CD4-positive, alpha-beta T cell (primary cell): ENCODE data around the gene MAGOHB. TPM values are rescaled to one million over a fixed set of nuclear protein-coding genes. Genes with fewer than 3 reads are reported as not detected.

Experiments used
- ATAC-seq: fragments of 200-7000 bp; cut with Tn5 transposase; one replicate; pipeline ENCODE4 v1.10.0; 2022; ENCODE audit warnings: mild to moderate bottlenecking; ENCODE audit not compliant: poor library complexity
- CTCF ChIA-PET: fragments of 350-600 bp; sonication (Branson Sonifier 250); formaldehyde crosslinking; loops from one replicate; lab custom pipeline; 2021; ENCODE audit warnings: antibody characterized with exemption, inconsistent platforms; lab: Charles Lee
- POLR2A ChIA-PET: fragments of 350-600 bp; sonication (Branson Sonifier 250); formaldehyde crosslinking; loops from one replicate; lab custom pipeline; 2021; ENCODE audit warnings: antibody characterized with exemption, inconsistent platforms; lab: Charles Lee
- DNase-seq, 14 experiments: peaks; one replicate each; pipeline ENCODE4 v3.0.0-alpha.2; 2013 to 2020; ENCODE audit warnings: mixed read lengths in 2 of 14
- H3K27ac ChIP-seq, 2 donors: one replicate each; pipeline versions ENCODE4 v1.5.1 to v1.7.0; 2013; ENCODE audit warnings: low read length in 2 of 2, low read depth in 1 of 2, mild to moderate bottlenecking in 1 of 2
- H3K27me3 ChIP-seq, 2 experiments: 1 replicate in 1 of 2; 2 replicates in 1 of 2; pipeline versions ENCODE4 v1.6.1 to v1.7.0; 2013; ENCODE audit warnings: low read length in 2 of 2, control low read depth in 1 of 2, mild to moderate bottlenecking in 1 of 2, moderate library complexity in 1 of 2; ENCODE audit not compliant: insufficient read depth in 2 of 2, control insufficient read depth in 1 of 2
- H3K36me3 ChIP-seq: one replicate; pipeline ENCODE4 v1.6.1; 2013; ENCODE audit warnings: low read length, control low read depth; ENCODE audit not compliant: insufficient read depth
- H3K4me1 ChIP-seq: one replicate; pipeline ENCODE4 v1.6.1; 2013; ENCODE audit warnings: low read length, control low read depth; ENCODE audit not compliant: insufficient read depth
- H3K4me3 ChIP-seq: one replicate; pipeline ENCODE4 v1.5.1; 2013; ENCODE audit warnings: mild to moderate bottlenecking, low read length, moderate library complexity
- H3K9me3 ChIP-seq, 2 experiments: 1 replicate in 1 of 2; 2 replicates in 1 of 2; pipeline versions ENCODE4 v1.6.1 to v1.7.0; 2013; ENCODE audit warnings: low read length in 2 of 2, mild to moderate bottlenecking in 2 of 2, control low read depth in 1 of 2, moderate library complexity in 1 of 2; ENCODE audit not compliant: control insufficient read depth in 1 of 2, insufficient read depth in 1 of 2
- H3K27ac Mint-ChIP-seq: one replicate; pipeline ENCODE4 v1.8.0; 2020; ENCODE audit warnings: mixed read lengths
- H3K27me3 Mint-ChIP-seq: one replicate; pipeline ENCODE4 v1.8.0; 2021; ENCODE audit warnings: mixed read lengths
- H3K36me3 Mint-ChIP-seq: one replicate; pipeline ENCODE4 v1.8.0; 2021; ENCODE audit warnings: low read depth, mixed read lengths
- H3K4me1 Mint-ChIP-seq: one replicate; pipeline ENCODE4 v1.8.0; 2021; ENCODE audit warnings: low read depth, mixed read lengths
- H3K4me3 Mint-ChIP-seq: one replicate; pipeline ENCODE4 v1.8.0; 2020; ENCODE audit warnings: mild to moderate bottlenecking, mixed read lengths
- H3K9me3 Mint-ChIP-seq: one replicate; pipeline ENCODE4 v1.8.0; 2020; ENCODE audit warnings: mixed read lengths
- intact Hi-C, 2 experiments: fragments of 100-400 bp; cut with DNase I in 1 of 2; cut with micrococcal nuclease in 1 of 2; formaldehyde crosslinking; loops; one replicate each; pipeline versions ENCODE4 v1.15.1 to v1.9.0; 2023 to 2025; cut with DNase I, micrococcal nuclease
- total RNA-seq, 174 experiments: library from RNA in 2 of 174; stranded (reverse) in 2 of 174; gene quantifications; one replicate each; pipeline ENCODE4 v1.2.3 and lab custom pipeline; 2021 to 2026
- TF ChIP-seq, protein P1 (sequence below): fragments of 200-600 bp; IDR thresholded peaks from one replicate; pipeline ENCODE4 v1.8.0; 2022; ENCODE audit warnings: antibody characterized with exemption, mild to moderate bottlenecking

MAGOHB gene
- total RNA-seq, 2 experiments from 2014 or later = 7.5 to 7.7 TPM

DNA sequence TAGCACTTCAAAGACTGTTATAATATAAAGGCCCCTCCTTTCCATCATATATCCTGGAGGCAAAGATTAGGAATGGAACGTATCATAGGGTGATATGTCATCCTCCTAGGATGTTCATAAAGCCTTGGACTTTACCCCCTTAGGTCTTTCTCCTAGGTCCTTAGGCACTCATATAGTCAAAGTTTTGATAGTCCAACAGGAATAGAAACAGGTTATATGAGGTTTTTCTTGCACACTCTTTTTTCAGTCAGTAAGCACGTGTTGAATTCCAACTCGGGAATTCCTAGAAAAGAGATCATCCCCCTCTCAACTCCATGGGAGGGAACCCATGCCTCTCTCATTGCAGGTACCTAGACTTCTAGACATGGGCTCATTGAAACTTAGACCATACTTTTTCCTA, 20.1 kb upstream of the MAGOHB start:
- no peak overlapping the region for H3K4me3 Mint-ChIP-seq
- Histone ChIP-seq H3K4me3 (no peak overlapping the region), H3K9me3 (no peaks in the 10 kb centered on the region), H3K27me3 (no peaks in the 10 kb centered on the region), H3K4me1 (no peaks in the 10 kb centered on the region), H3K27ac (no peak overlapping the region), H3K36me3 (no peaks in the 10 kb centered on the region)
- intact Hi-C loops = no loop called here
- POLR2A ChIA-PET = no interaction called here
- no peak for ATAC-seq
- CTCF ChIA-PET = no interaction called here
- TF ChIP-seq, protein P1, sequence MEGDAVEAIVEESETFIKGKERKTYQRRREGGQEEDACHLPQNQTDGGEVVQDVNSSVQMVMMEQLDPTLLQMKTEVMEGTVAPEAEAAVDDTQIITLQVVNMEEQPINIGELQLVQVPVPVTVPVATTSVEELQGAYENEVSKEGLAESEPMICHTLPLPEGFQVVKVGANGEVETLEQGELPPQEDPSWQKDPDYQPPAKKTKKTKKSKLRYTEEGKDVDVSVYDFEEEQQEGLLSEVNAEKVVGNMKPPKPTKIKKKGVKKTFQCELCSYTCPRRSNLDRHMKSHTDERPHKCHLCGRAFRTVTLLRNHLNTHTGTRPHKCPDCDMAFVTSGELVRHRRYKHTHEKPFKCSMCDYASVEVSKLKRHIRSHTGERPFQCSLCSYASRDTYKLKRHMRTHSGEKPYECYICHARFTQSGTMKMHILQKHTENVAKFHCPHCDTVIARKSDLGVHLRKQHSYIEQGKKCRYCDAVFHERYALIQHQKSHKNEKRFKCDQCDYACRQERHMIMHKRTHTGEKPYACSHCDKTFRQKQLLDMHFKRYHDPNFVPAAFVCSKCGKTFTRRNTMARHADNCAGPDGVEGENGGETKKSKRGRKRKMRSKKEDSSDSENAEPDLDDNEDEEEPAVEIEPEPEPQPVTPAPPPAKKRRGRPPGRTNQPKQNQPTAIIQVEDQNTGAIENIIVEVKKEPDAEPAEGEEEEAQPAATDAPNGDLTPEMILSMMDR = no peak
- H3K4me1 Mint-ChIP-seq = no peaks in the 10 kb centered on the region
- H3K36me3 Mint-ChIP-seq = no peaks in the 10 kb centered on the region
- H3K27ac Mint-ChIP-seq = no peak overlapping the region
- no peaks in the 10 kb centered on the region for H3K9me3 Mint-ChIP-seq
- H3K27me3 Mint-ChIP-seq = peaks cover 8% of the 10 kb centered on the region
- no peak for DNase-seq

DNA sequence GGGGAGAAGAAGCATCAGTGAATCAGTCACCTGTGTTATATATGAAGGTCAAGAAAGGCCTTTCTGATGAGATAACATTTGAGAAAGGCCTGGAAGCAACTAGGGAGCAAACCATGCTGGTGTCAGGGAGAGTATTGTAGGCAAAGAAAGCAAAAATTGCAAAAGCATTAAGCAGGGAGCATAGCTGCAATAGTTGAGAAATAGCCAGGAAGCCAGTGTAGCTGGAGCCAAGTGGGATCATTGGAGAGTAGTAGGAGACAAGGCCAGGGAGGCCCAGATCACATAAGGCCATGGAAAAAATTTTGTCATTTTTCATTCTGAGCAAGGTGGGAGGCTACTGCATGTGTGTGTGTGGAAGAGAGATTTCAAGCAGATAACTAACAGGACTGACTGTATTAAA, 18.8 kb upstream of the MAGOHB start:
- Histone ChIP-seq H3K4me1 (no peaks in the 10 kb centered on the region), H3K27ac (no peak overlapping the region), H3K27me3 (no peaks in the 10 kb centered on the region), H3K9me3 (no peaks in the 10 kb centered on the region), H3K36me3 (no peaks in the 10 kb centered on the region), H3K4me3 (no peak overlapping the region)
- no peak overlapping the region for H3K27ac Mint-ChIP-seq
- TF ChIP-seq, protein P1 = no peak
- no peaks in the 10 kb centered on the region for H3K9me3 Mint-ChIP-seq
- no peaks in the 10 kb centered on the region for H3K4me1 Mint-ChIP-seq
- intact Hi-C loops = no loop called here
- ChIA-PET POLR2A (no interaction called here), CTCF (no interaction called here)
- no peak for DNase-seq
- H3K27me3 Mint-ChIP-seq = peaks cover 18% of the 10 kb centered on the region
- no peaks in the 10 kb centered on the region for H3K36me3 Mint-ChIP-seq
- ATAC-seq = no peak
- no peak overlapping the region for H3K4me3 Mint-ChIP-seq

DNA sequence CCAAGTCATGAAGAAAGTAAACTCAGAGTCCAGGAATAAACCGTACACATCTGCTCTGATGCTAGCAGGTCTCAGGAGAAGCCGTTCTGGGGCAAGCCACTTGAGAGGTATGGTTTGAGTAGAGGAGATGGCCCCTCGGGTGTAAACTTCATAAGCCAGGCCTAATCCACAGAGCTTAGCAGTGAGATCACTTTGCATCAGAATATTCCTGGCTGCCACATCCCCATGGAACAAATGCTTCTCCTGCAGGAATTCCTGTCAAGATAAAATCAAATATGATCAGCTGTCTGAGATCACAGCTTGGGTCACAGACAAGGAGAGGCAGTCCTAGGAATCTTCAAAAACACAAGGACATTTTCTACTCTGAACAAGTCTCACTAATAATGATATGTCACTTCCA, 11.2 kb upstream of the MAGOHB start:
- Mint-ChIP-seq H3K27ac (no peak overlapping the region), H3K36me3 (no peaks in the 10 kb centered on the region), H3K27me3 (peaks cover 38% of the 10 kb centered on the region), H3K9me3 (no peaks in the 10 kb centered on the region), H3K4me1 (no peaks in the 10 kb centered on the region), H3K4me3 (no peak overlapping the region)
- ChIA-PET POLR2A (no interaction called here), CTCF (no interaction called here)
- intact Hi-C loops = no loop called here
- TF ChIP-seq, protein P1 = no peak
- DNase-seq (no peak), ATAC-seq (no peak)
- no peaks in the 10 kb centered on the region for H3K4me1 ChIP-seq
- H3K9me3 ChIP-seq = no peaks in the 10 kb centered on the region
- peaks cover 2 to 4% of the 10 kb centered on the region in 2 experiments for H3K27me3 ChIP-seq
- H3K27ac ChIP-seq = no peak overlapping the region
- no peak overlapping the region for H3K4me3 ChIP-seq
- H3K36me3 ChIP-seq = no peaks in the 10 kb centered on the region
